Endothelial cell of hepatic sinusoid (primary cell): ENCODE data around the gene VPS35L.

Source experiments
- in situ Hi-C: cut with HindIII; loops from 2 replicates; pipeline ENCODE4 v1.10.0; 2017; ENCODE audit warnings: low sequenced_read_pairs

The VPS35L gene

GRCh38 chr16:19532601-19533000 lies 22.9 kb upstream of the VPS35L start:
- in situ Hi-C loops, result loop anchor here (25.0 kb wide), 1 partner anchor 570 kb away; no protein-coding TSS in a partner anchor

DNA sequence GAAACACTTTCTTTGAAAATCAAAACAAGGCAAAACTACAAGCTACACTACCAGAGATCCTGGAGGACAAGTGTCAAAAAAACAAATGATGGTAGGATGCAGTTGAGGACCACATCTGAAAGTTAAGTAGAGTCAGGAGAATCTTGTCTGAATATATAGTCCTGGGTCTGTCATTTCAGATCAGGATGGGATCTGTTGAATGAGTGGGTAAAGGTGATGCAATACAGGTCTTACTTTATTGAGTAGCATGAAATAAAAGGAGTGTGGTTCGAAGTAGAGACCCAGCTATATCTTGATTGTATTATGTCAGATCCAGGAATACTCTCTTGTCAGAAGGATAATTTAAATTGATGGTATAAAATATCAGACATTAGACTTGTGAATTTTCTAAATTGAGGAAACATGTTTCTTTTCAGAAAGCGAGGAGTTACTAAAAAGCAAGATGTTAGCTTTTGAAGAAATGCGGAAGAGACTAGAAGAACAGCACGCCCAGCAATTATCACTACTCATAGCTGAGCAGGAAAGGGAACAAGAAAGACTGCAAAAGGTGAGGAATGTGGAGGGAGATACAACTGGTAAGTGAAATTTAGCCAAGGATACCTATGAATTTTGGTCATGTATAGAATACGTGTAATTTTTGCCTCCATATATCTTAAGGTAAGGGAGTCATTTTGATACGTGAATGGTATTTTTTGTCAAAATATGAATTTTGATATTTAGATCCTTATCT lies 15.1 kb upstream of the VPS35L start:
- in situ Hi-C loops, result loop anchor here (25.0 kb wide), 1 partner anchor 578 kb away; no protein-coding TSS in a partner anchor

DNA sequence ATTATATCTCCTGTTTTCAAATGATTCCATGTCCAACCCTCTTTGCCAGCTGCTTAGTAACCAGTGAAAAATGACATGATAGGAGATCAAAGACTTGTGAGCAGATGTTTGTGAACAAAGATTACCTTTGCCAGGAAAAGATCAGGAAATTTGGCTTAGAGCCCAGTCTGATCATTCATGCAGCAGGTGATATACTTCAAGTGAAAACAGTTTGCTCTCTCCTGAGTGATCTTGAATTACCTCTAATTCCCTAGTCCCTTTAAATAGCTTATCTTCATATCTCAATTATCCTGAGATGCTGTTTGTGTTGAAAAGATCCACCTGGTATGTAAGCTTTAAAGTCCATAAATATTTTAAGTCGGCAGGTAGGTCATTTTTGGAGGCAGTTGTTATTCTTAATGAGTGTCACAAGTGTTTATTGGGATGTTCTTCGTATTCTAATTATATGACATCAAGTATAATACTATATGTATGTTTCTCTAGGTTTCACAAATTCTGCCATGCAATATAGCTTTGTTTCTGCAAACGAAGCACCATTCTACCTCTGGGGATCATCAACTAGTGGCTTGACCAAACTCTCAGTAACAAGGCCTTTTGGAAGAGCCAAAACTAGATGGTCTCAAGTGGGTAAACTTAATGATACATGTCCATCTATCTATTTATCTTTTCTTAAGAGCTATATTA lies 13.2 kb upstream of the VPS35L start:
- in situ Hi-C loops, result loop anchor here (25.0 kb wide), 1 partner anchor 580 kb away; no protein-coding TSS in a partner anchor

- in situ Hi-C loops, result loop anchor here (25.0 kb wide), 1 partner anchor 581 kb away; no protein-coding TSS in a partner anchor
Measured at GRCh38 chr16:19543278-19543996, 12.1 kb upstream of the VPS35L start.

DNA sequence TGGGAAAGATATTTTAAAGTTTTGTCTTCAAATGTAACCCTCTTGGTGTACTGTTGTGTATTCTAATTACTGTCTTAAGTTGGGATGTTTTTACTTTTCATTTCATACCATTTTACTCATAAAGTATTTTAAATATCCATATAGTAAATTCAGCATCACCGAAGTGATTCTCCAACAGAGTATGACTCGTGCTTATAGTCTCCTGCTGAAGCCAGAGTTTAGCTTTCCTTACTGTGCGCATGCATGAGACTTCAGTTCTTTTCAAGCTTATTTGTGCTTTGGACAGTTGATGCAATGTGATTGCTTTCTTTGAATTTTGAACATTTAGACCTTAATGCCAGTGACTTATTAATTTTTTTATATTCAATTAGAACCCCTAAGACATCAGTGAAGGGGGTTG lies 7.4 kb upstream of the VPS35L start:
- in situ Hi-C loops, result loop anchor here (25.0 kb wide), 1 partner anchor 586 kb away; no protein-coding TSS in a partner anchor

GRCh38 chr16:19549673-19550072 lies 5.8 kb upstream of the VPS35L start:
- in situ Hi-C loops, result loop anchor here (25.0 kb wide), 1 partner anchor 587 kb away; no protein-coding TSS in a partner anchor

GRCh38 chr16:19555938-19556771 lies 652 bp downstream of the VPS35L start:
- in situ Hi-C loops, result no loop called here

- in situ Hi-C loops, result no loop called here
Measured at GRCh38 chr16:19559242-19559910, 3.9 kb downstream of the VPS35L start.

DNA sequence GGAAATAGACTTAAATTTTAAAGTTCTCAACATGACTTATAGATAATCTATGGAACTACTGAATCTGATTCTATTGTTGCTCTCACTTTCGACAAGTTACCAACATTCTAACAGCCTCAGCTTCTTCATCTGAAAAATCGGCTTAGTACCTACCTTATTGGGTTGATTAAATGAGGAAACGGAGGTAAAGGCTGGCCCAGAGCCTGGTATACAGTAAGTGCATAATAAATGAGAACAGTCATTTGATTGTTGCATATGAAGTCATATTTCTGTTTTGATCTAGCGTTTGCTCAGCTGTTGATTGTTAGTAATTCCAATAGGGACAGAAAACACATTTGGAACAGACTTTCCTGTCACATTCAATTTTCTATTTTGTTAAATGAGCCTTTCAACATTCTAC lies 4.6 kb downstream of the VPS35L start:
- in situ Hi-C loops, result no loop called here

DNA sequence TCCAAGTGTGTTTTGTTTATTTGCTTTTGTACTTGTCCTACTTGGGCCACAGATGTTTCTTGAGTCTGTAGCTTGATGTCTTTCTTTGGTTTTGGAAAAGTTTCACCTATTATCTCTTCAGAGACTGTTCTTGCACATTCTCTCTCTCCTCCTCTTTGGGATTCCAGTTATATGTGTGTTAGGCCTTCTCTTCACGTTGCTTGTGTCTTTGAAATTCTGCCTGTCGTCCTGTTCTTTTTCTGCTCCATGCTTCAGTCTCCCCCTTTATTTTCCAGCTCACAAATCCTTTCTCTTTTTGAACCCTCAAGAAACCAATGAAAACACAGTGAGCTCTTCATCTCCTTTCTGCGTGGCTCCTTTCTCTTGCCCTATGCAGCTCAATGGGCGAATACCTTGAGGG lies 7.9 kb downstream of the VPS35L start:
- in situ Hi-C loops, result no loop called here

GRCh38 chr16:19566362-19566761 lies 10.9 kb downstream of the VPS35L start:
- in situ Hi-C loops, result no loop called here

- in situ Hi-C loops, result no loop called here
Measured at GRCh38 chr16:19567560-19567959, 12.1 kb downstream of the VPS35L start.

- in situ Hi-C loops, result no loop called here
Measured at GRCh38 chr16:19573997-19574396, 18.5 kb downstream of the VPS35L start.

DNA sequence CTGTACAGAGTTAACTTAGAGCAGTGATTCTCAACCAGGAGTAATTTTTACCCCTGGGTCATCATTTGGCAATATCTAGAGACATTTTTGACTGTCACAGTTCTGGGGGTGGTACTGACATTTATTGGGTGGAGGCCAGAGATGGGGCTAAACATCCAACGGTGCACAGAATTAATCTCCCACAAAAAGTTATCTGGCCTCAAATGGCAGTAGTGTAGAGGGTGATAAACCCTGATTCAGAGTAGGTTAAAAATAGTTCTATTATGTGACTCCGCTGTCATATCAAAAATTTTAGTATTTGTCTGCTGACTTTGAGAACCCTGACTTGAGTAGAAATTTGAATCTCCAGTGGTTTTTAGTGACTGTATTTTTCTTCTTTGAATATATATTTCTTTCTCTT lies 19.1 kb downstream of the VPS35L start:
- in situ Hi-C loops, result no loop called here

DNA sequence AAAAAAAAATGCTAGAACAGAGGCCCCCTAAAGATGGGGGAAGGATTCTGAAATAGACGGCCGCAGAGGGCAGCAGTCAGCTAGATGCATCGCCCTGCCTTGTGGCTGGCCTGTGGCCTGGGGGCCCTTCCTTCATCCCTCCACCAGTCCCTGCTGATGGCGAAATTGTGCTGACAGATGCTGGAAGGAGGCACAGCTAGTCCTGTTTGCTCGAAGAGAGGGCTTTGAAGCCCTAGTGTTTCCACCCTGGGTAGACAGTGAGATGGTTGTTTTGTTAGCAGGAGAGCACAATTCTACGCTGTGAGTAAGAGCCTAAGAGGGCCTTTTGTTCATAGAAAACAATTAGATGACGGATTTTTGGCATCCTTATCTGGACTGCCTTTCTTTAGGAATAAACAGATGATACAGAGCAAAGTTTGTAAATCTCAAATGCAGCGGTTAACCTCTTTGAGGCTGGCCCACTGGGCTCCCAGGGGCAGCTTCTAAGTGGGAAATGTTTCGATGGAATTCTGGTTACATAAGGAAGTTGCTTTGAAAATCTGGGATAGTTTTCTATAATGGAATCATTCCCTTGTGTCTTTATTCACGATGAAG lies 23.0 kb downstream of the VPS35L start:
- in situ Hi-C loops, result no loop called here

- in situ Hi-C loops, result no loop called here
Measured at GRCh38 chr16:19582050-19582831, 26.7 kb downstream of the VPS35L start.

DNA sequence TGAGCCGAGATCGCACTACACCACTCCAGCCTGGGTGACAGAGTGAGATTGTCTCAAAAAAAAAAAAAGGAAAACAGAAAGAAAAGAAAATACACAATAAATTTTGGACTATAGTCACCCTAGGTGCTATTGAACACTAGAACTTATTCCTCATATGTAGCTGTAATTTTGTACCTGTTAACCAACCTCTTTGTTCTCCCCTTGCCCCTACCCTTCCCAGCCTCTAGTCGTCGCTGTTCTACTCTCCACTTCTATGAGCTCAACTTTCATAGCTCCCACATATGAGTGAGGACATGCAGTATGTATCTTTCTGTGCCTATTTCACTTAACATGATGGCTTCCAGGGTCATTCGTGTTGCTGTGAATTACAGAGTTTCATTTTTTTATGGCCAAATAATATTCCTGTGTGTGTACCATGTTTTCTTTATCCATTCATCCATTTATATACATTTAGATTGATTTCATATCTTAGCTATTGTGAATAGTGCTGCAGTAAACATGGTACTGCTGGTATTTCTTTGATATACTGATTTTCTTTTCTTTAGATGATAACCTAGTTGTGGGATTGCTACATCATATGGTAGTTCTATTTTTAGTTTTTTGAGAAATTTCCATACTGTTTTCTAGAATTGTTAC lies 28.3 kb downstream of the VPS35L start:
- in situ Hi-C loops, result no loop called here

- in situ Hi-C loops, result loop anchor here (5.0 kb wide), 1 partner anchor 84 kb away; no protein-coding TSS in a partner anchor
Measured at GRCh38 chr16:19588661-19589060, 33.2 kb downstream of the VPS35L start.
